ENCODE results near the gene ZNF226. TPM values are rescaled to one million over a fixed set of nuclear protein-coding genes. Genes with fewer than 3 reads are reported as not detected.

Gene ZNF226
- total RNA-seq (2011; cell fraction: chromatin; rRNA removed; ENCODE audit: low replicate concordance) = 15.6 and 30.7 TPM in 2 replicates
- total RNA-seq (2011; cell fraction: nucleolus; rRNA removed) = 8.0 and 9.3 TPM in 2 replicates
- 14.7 and 22.2 TPM in 2 replicates for total RNA-seq (2011; cell fraction: nucleoplasm; rRNA removed)
- total RNA-seq (2014; rRNA removed) = 6.2 and 6.5 TPM in 2 replicates
- total RNA-seq (2014; rRNA removed; fragmentation: Illumina TruSeq; extraction: Trizol) = 9.3 and 12.0 TPM in 2 replicates
- total RNA-seq (2015; rRNA removed; fragmentation: Illumina TruSeq; extraction: Trizol) = 5.7 and 6.2 TPM in 2 replicates
- total RNA-seq (2021) = 8.2 and 8.5 TPM in 2 replicates
- 5.8 and 9.8 TPM in 2 replicates for polyA plus RNA-seq (2011; rRNA removed)
- polyA plus RNA-seq (2011; cell fraction: cytosol; rRNA removed) = 0.91 and 2.7 TPM in 2 replicates
- 12.6 and 15.4 TPM in 2 replicates for polyA plus RNA-seq (2011; cell fraction: nucleus; rRNA removed)
- 6.7 and 11.5 TPM in 2 replicates for polyA plus RNA-seq (2012)
- polyA plus RNA-seq (2014; fragmentation: Illumina TruSeq; extraction: Trizol) = 7.1 and 9.0 TPM in 2 replicates
- polyA plus RNA-seq (2014; fragmentation: Nextera tagmentation; extraction: Ambion mirVana) = 10 to 100 TPM; 18.0 to 19.4 TPM
- 9.2 and 15.5 TPM in 2 replicates for polyA plus RNA-seq (2014; rRNA removed)
- 11.3 and 12.3 TPM in 2 replicates for polyA minus RNA-seq (2011; rRNA and poly(A)+ RNA removed)
- 2.7 and 2.8 TPM in 2 replicates for polyA minus RNA-seq (2011; cell fraction: cytosol; rRNA and poly(A)+ RNA removed)
- 5.4 and 7.8 TPM in 2 replicates for polyA minus RNA-seq (2011; cell fraction: nucleus; rRNA and poly(A)+ RNA removed)
- percentile 72 among the genes with signal in this experiment for Bru-seq, nascent RNA
- BruChase-seq, experiment 1, labeled RNA remaining after a 2-hour chase = percentile 69 among the genes with signal in this experiment
- BruChase-seq, experiment 2, labeled RNA remaining after a 6-hour chase = percentile 63 among the genes with signal in this experiment
- long read RNA-seq, experiment 1, partial matches to known transcripts = 4 of 12 reads
- long read RNA-seq, experiment 1, other reads (novel, unspliced or antisense) = 3 of 12 reads
- long read RNA-seq, experiment 2, partial matches to known transcripts = 1 of 5 reads
- long read RNA-seq, experiment 2, other reads (novel, unspliced or antisense) = 2 of 5 reads
- long read RNA-seq, experiment 3, partial matches to known transcripts = 0 of 3 reads
- long read RNA-seq, experiment 3, other reads (novel, unspliced or antisense) = 1 of 3 reads

DNA sequence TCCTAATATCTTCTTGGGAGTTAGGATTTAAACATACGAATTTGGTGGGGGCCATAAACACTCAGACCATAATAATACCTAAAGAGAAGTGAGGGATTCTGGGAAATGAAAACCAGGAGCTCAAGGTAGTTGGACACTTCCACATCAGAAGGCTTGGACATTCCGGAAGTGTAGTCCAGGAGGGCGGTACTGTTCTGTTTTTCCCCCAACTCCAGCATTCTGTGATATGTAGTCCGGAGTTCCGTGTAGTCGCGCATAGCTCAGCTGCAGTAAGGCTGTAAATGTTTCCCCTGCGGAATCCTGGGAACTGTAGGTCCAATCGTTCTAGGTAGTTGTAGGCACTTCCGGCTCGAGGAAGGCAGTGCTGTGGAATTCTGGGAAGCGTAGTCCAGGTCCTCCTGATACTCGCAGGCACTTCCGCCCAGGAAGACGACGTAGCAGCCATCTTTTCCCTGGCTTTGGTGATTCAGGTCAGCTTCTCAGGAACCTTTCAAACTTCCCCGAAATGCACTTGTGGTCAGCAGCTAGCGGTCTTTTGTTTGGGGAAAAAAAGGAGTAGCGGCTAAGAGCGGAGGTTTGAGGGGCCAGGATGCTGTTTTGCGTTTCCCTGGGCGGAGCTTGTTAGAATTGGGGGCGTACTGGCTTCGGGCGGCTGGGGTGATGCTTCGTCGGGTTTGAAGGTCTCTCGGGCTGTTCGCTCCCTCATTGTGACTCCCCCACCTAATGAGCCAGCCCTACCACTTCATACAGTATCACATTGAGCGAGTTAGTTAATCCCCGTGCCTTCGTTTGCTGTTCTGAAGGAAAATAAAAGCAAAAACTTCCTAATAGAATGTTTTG is at the start of gene ZNF226:
Gene ZNF226 (plus strand): TSS at position 428 of the 840 bp plus-strand sequence. CDS start 4,981 bp downstream, outside the sequence.
- intact Hi-C loops (cut with micrococcal nuclease) (no loop called here), in situ Hi-C loops (cut with MboI) (no loop called here)
- Histone ChIP-seq H3K9me1 (ENCODE audit: control insufficient read depth, insufficient read depth, low read length) (no peaks in the 10 kb centered on the region), H4K20me1 (replicated peaks; ENCODE audit: control insufficient read depth, insufficient read depth, low read length) (no peaks in the 10 kb centered on the region), H3K4me3 (peak within 1 kb of the TSS; percentile 64), H3K9me3 (replicated peaks; ENCODE audit: control insufficient read depth, insufficient read depth, low read depth, low read length) (peaks cover 3% of the 10 kb centered on the region; the same call in 1 of the 2 replicates), H3K27ac (ENCODE audit: extremely low read depth, low read depth, low read length) (peak within 1 kb of the TSS; percentile 80), H3K36me3 (ENCODE audit: control insufficient read depth, insufficient read depth, low read length) (peaks cover 14% of the 10 kb centered on the region; the same call in 2 of the 3 replicates), H2AFZ (ENCODE audit: low read depth, low read length) (peak within 1 kb of the TSS; percentile 98), H3K9ac (ENCODE audit: insufficient read depth in 1 of 2, low read depth in 2 of 2, low read length in 2 of 2) (peak within 1 kb of the TSS; percentile 75 to 86), H3K27me3 (ENCODE audit: control insufficient read depth in 2 of 2, insufficient read depth in 2 of 2, low read length in 2 of 2) (no peaks in the 10 kb centered on the region), H3K79me2 (ENCODE audit: control insufficient read depth, insufficient read depth, low read length) (peaks cover 3% of the 10 kb centered on the region; the same call in 2 of the 3 replicates), H3K4me2 (ENCODE audit: insufficient read depth, low read length) (peak within 1 kb of the TSS; percentile 93), H3K4me1 (replicated peaks in 1 of 2; ENCODE audit: control insufficient read depth in 2 of 2, insufficient read depth in 2 of 2, low read length in 2 of 2) (no peaks in the 10 kb centered on the region; a peak in 1 of 5 replicates)
- FAIRE-seq (peak; percentile 100), ATAC-seq (peak; percentile 99), DNase-seq (ENCODE audit: extremely low read depth in 1 of 4, low spot score in 3 of 4) (peak; percentile 87 to 95 (median 89))
- BruUV-seq (replicated peaks) = no TSS peak
- POLR2A ChIA-PET = interaction anchor here (0.6 to 2.1 kb wide), 14 partner anchors 10 to 738 kb away, joined by 3 to 11 read pairs (median 4); partner anchors contain the start of genes ZNF227 and ZNF235
- WGBS (ENCODE audit: insufficient coverage, low coverage, missing lambda C conversion rate) = under 1% methylated on average over 32 of the region's 32 CpGs
- CTCF ChIA-PET (ENCODE audit: low intra/inter-chr PET ratio) = no interaction called here
- no peak for TF ChIP-seq RBM34 (IDR thresholded peaks at IDR 0.05; ENCODE audit: borderline replicate concordance, insufficient read depth, low read length)
- TF ChIP-seq PRMT5 (CRISPR knock-in tag; IDR thresholded peaks at IDR 0.05) = no peak
- TF ChIP-seq, protein P1, sequence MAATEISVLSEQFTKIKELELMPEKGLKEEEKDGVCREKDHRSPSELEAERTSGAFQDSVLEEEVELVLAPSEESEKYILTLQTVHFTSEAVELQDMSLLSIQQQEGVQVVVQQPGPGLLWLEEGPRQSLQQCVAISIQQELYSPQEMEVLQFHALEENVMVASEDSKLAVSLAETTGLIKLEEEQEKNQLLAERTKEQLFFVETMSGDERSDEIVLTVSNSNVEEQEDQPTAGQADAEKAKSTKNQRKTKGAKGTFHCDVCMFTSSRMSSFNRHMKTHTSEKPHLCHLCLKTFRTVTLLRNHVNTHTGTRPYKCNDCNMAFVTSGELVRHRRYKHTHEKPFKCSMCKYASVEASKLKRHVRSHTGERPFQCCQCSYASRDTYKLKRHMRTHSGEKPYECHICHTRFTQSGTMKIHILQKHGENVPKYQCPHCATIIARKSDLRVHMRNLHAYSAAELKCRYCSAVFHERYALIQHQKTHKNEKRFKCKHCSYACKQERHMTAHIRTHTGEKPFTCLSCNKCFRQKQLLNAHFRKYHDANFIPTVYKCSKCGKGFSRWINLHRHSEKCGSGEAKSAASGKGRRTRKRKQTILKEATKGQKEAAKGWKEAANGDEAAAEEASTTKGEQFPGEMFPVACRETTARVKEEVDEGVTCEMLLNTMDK (IDR thresholded peaks at IDR 0.05; ENCODE audit: borderline replicate concordance, insufficient read depth, low read depth, low read length, poor library complexity, severe bottlenecking) = no peak
- no peak for TF ChIP-seq ZNF217 (CRISPR knock-in tag; IDR thresholded peaks at IDR 0.05)
- peak; percentile 52 for TF ChIP-seq TEAD4 (IDR thresholded peaks at IDR 0.05; ENCODE audit: low read length)
- TF ChIP-seq TEAD4 (CRISPR knock-in tag; IDR thresholded peaks at IDR 0.05; ENCODE audit: borderline replicate concordance) = no peak
- TF ChIP-seq MAFK (IDR thresholded peaks at IDR 0.05; ENCODE audit: low read length) = peak; percentile 15; the same call in 1 of the 2 replicates
- no peak for TF ChIP-seq RBM15 (IDR thresholded peaks at IDR 0.05; ENCODE audit: insufficient read depth, low read length)
- no peak for TF ChIP-seq E2F1 (CRISPR knock-in tag; IDR thresholded peaks at IDR 0.05)
- no peak for TF ChIP-seq PTBP1 (IDR thresholded peaks at IDR 0.05; ENCODE audit: low read depth, low read length)
- no peak for TF ChIP-seq SLC30A9 (CRISPR knock-in tag; IDR thresholded peaks at IDR 0.05)
- no peak for TF ChIP-seq ZNF174 (CRISPR knock-in tag; IDR thresholded peaks at IDR 0.05)
- no peak for TF ChIP-seq TRIM24 (IDR thresholded peaks at IDR 0.05)
- TF ChIP-seq RBFOX2 (IDR thresholded peaks at IDR 0.05; ENCODE audit: low read depth, low read length) = peak; percentile 68
